A673 (cell line): ENCODE measurements around the gene GMDS.

Experiments used
- EZH2 ChIP-seq: fragments of 200-600 bp; sonication (generic); IDR thresholded peaks from 2 replicates; pipeline ENCODE4 v1.6.1; 2017; ENCODE audit warnings: borderline replicate concordance, low read depth, mild to moderate bottlenecking, mixed read lengths, antibody characterized with exemption, low read length; ENCODE audit not compliant: poor library complexity, severe bottlenecking
- TF ChIP-seq, protein P1 (sequence below): fragments of 300-800, 200-600 bp; sonication (generic); conservative IDR thresholded peaks from 2 replicates; pipeline ENCODE4 v1.5.1; 2017; ENCODE audit warnings: low read depth, mild to moderate bottlenecking, antibody characterized with exemption, low read length, moderate library complexity, mixed read lengths

DNA sequence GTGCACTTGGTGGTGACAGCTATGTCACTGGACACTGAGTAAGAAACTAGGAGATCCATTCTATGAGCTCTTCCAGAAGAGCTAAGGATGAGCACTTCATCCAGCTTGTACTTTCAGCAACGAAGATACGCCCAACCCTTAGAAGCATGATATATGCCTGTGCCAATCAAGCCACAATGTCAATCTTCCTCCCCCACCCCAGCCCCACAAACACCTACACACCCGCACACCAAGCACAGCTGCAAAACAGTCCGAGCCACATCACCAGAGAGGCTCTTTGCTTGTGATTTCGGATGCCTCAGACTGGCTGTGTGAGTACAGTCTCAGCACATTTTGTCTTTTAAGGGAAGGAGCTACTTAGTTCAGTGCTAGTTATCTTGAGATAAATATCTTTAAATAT lies 375.2 kb downstream of the GMDS start:
- TF ChIP-seq, protein P1, sequence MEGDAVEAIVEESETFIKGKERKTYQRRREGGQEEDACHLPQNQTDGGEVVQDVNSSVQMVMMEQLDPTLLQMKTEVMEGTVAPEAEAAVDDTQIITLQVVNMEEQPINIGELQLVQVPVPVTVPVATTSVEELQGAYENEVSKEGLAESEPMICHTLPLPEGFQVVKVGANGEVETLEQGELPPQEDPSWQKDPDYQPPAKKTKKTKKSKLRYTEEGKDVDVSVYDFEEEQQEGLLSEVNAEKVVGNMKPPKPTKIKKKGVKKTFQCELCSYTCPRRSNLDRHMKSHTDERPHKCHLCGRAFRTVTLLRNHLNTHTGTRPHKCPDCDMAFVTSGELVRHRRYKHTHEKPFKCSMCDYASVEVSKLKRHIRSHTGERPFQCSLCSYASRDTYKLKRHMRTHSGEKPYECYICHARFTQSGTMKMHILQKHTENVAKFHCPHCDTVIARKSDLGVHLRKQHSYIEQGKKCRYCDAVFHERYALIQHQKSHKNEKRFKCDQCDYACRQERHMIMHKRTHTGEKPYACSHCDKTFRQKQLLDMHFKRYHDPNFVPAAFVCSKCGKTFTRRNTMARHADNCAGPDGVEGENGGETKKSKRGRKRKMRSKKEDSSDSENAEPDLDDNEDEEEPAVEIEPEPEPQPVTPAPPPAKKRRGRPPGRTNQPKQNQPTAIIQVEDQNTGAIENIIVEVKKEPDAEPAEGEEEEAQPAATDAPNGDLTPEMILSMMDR: no peak
- no peak for TF ChIP-seq EZH2
